ENCODE measurements around the gene APLN. TPM values are rescaled to one million over a fixed set of nuclear protein-coding genes. Genes with fewer than 3 reads are reported as not detected.
A peak's percentile ranks its signal among the peaks of the same experiment; 100 is the strongest.

The APLN gene
- total RNA-seq, 3 donors from 2014 or later (not counting 1 experiment from before 2014, with no cell fraction given): 0.07 TPM; not detected in 2

GRCh38 chrX:129686422-129686948, 31.7 kb upstream of the APLN start:
- no peak for TF ChIP-seq CTCF (IDR thresholded peaks at IDR 0.05)
- no peaks in the 10 kb centered on the region for H3K9me3 Mint-ChIP-seq
- DNase-seq: no peak
- Histone ChIP-seq H3K4me1 (ENCODE audit: control insufficient read depth, insufficient read depth, low read length) (no peaks in the 10 kb centered on the region), H3K27ac (ENCODE audit: low read length) (no peak overlapping the region), H3K4me3 (ENCODE audit: low read length) (no peak overlapping the region), H3K9me3 (ENCODE audit: control insufficient read depth, insufficient read depth, low read length) (no peaks in the 10 kb centered on the region), H3K36me3 (ENCODE audit: control insufficient read depth, insufficient read depth, low read length) (no peaks in the 10 kb centered on the region), H3K27me3 (ENCODE audit: control insufficient read depth, insufficient read depth, low read length) (no peaks in the 10 kb centered on the region)
- no CpG with 5 or more reads among the region's 2 CpGs for WGBS (ENCODE audit: insufficient coverage)
- no peak for ATAC-seq
- no peak overlapping the region for H3K27ac Mint-ChIP-seq
- no peaks in the 10 kb centered on the region for H3K36me3 Mint-ChIP-seq
- H3K4me3 Mint-ChIP-seq: no peak overlapping the region
- H3K4me1 Mint-ChIP-seq: no peaks in the 10 kb centered on the region
- intact Hi-C loops (cut with micrococcal nuclease): no loop called here
- H3K27me3 Mint-ChIP-seq (ENCODE audit: low read depth in 2 of 2): no peaks in the 10 kb centered on the region

GRCh38 chrX:129682979-129683378, 28.2 kb upstream of the APLN start:
- TF ChIP-seq CTCF (IDR thresholded peaks at IDR 0.05): no peak
- Mint-ChIP-seq H3K4me1 (peaks cover 0 to 6% of the 10 kb centered on the region in 2 donors), H3K9me3 (no peaks in the 10 kb centered on the region), H3K36me3 (no peaks in the 10 kb centered on the region), H3K27ac (no peak overlapping the region), H3K4me3 (no peak overlapping the region), H3K27me3 (ENCODE audit: low read depth in 2 of 2) (peaks cover 0 to 3% of the 10 kb centered on the region in 2 donors)
- ATAC-seq (no peak), DNase-seq (no peak)
- Histone ChIP-seq H3K27ac (ENCODE audit: low read length) (no peak overlapping the region), H3K36me3 (ENCODE audit: control insufficient read depth, insufficient read depth, low read length) (no peaks in the 10 kb centered on the region), H3K9me3 (ENCODE audit: control insufficient read depth, insufficient read depth, low read length) (no peaks in the 10 kb centered on the region), H3K4me1 (ENCODE audit: control insufficient read depth, insufficient read depth, low read length) (peaks cover 13% of the 10 kb centered on the region), H3K27me3 (ENCODE audit: control insufficient read depth, insufficient read depth, low read length) (no peaks in the 10 kb centered on the region), H3K4me3 (ENCODE audit: low read length) (no peak overlapping the region)
- intact Hi-C loops (cut with micrococcal nuclease): no loop called here
- 100% methylated on average over 1 of the region's 1 CpG for WGBS (ENCODE audit: insufficient coverage)

- Histone ChIP-seq H3K27ac (ENCODE audit: low read length) (no peak overlapping the region), H3K4me1 (ENCODE audit: control insufficient read depth, insufficient read depth, low read length) (peaks cover 18% of the 10 kb centered on the region), H3K36me3 (ENCODE audit: control insufficient read depth, insufficient read depth, low read length) (no peaks in the 10 kb centered on the region), H3K9me3 (ENCODE audit: control insufficient read depth, insufficient read depth, low read length) (no peaks in the 10 kb centered on the region), H3K4me3 (ENCODE audit: low read length) (no peak overlapping the region), H3K27me3 (ENCODE audit: control insufficient read depth, insufficient read depth, low read length) (no peaks in the 10 kb centered on the region)
- intact Hi-C loops (cut with micrococcal nuclease): loop anchor here (10.0 kb wide), 1 partner anchor 45 kb away; no protein-coding TSS in a partner anchor
- no peak for ATAC-seq
- Mint-ChIP-seq H3K4me1 (peaks cover 0 to 20% of the 10 kb centered on the region in 2 donors), H3K9me3 (no peaks in the 10 kb centered on the region), H3K36me3 (no peaks in the 10 kb centered on the region), H3K27ac (peak overlapping the region in 1 of 2 donors; percentile 57), H3K4me3 (no peak overlapping the region), H3K27me3 (ENCODE audit: low read depth in 2 of 2) (peaks cover 0 to 3% of the 10 kb centered on the region in 2 donors)
- TF ChIP-seq CTCF (IDR thresholded peaks at IDR 0.05): no peak
- DNase-seq: no peak
- WGBS (ENCODE audit: insufficient coverage): 100% methylated on average over 1 of the region's 1 CpG
Observed at GRCh38 chrX:129679901-129680300, 25.1 kb upstream of the APLN start.

Measured in natural killer cell (primary cell).